22Rv1 (cell line): Measurements from ENCODE around the gene MRPL27.

Experiments
- CTCF ChIP-seq: fragments of 450-650 bp; IDR thresholded peaks from 2 replicates; pipeline ENCODE4 v1.5.1; 2017; ENCODE audit warnings: mild to moderate bottlenecking
- ZFX ChIP-seq: fragments of 450-650 bp; IDR thresholded peaks from 2 replicates; pipeline ENCODE4 v1.6.1; 2017; ENCODE audit warnings: antibody characterized with exemption, borderline replicate concordance

GRCh38 chr17:50375858-50376538 is 3.0 kb upstream of the MRPL27 start:
- TF ChIP-seq CTCF (no peak), ZFX (no peak)
